EL (cell line): ENCODE results near the gene LIPC.

Source experiments
- DNase-seq: peaks from one replicate; pipeline ENCODE4 v3.0.0-alpha.2; 2016

Gene LIPC

GRCh38 chr15:58438111-58438510, 6.3 kb downstream of the LIPC start:
- DNase-seq = no peak

- peak; percentile 70 for DNase-seq
These were observed 7.2 kb downstream of the LIPC start for GRCh38 chr15:58438956-58439355.

GRCh38 chr15:58440158-58440910, 8.5 kb downstream of the LIPC start:
- peak; percentile 67 for DNase-seq

GRCh38 chr15:58440922-58441321, 9.1 kb downstream of the LIPC start:
- DNase-seq = no peak

- peak; percentile 81 for DNase-seq
These were observed 9.7 kb downstream of the LIPC start for GRCh38 chr15:58441376-58442070.

GRCh38 chr15:58442122-58442521, 10.3 kb downstream of the LIPC start:
- peak; percentile 56 for DNase-seq

GRCh38 chr15:58443308-58443707, 11.5 kb downstream of the LIPC start:
- DNase-seq = no peak

- no peak for DNase-seq
These were observed 12.3 kb downstream of the LIPC start for GRCh38 chr15:58444056-58444455.

GRCh38 chr15:58444658-58445332, 13.0 kb downstream of the LIPC start:
- no peak for DNase-seq

- no peak for DNase-seq
These were observed 14.1 kb downstream of the LIPC start for GRCh38 chr15:58445865-58446264.

GRCh38 chr15:58446521-58446920, 14.7 kb downstream of the LIPC start:
- DNase-seq = no peak

GRCh38 chr15:58447271-58448010, 15.7 kb downstream of the LIPC start:
- DNase-seq = peak; percentile 86

- no peak for DNase-seq
These were observed 16.5 kb downstream of the LIPC start for GRCh38 chr15:58448331-58448730.

- no peak for DNase-seq
These were observed 17.1 kb downstream of the LIPC start for GRCh38 chr15:58448906-58449305.

GRCh38 chr15:58451826-58452225, 20.0 kb downstream of the LIPC start:
- DNase-seq = no peak

- DNase-seq = no peak
These were observed 21.0 kb downstream of the LIPC start for GRCh38 chr15:58452775-58453174.

GRCh38 chr15:58453931-58454793, 22.4 kb downstream of the LIPC start:
- DNase-seq = no peak

- DNase-seq = no peak
These were observed 23.2 kb downstream of the LIPC start for GRCh38 chr15:58454950-58455401.

- peak; percentile 87 for DNase-seq
These were observed 25.7 kb downstream of the LIPC start for GRCh38 chr15:58457466-58457965.

- DNase-seq = no peak
These were observed 26.3 kb downstream of the LIPC start for GRCh38 chr15:58458076-58458475.

GRCh38 chr15:58459045-58459444, 27.3 kb downstream of the LIPC start:
- no peak for DNase-seq

- DNase-seq = no peak
These were observed 27.8 kb downstream of the LIPC start for GRCh38 chr15:58459560-58459959.
